Esophagus squamous epithelium (tissue), 5 donors: ENCODE results near the gene VEGFB. TPM values are rescaled to one million over a fixed set of nuclear protein-coding genes. Genes with fewer than 3 reads are reported as not detected.

Source experiments
- DNase-seq: peaks from one replicate; lab custom pipeline; 2025; lab: John Stamatoyannopoulos, UW
- H3K27ac ChIP-seq, 4 donors: fragments of 200-600 bp; sonication (generic); one replicate each; pipeline ENCODE4 v1.5.1; 2016 to 2019; ENCODE audit warnings: mild to moderate bottlenecking in 1 of 4
- H3K27me3 ChIP-seq, 4 donors: fragments of 200-600 bp; sonication (generic); 1 replicate in 3 of 4; 2 replicates in 1 of 4; pipeline versions ENCODE4 v1.5.1 to v1.6.0; 2017 to 2021; ENCODE audit warnings: antibody characterized with exemption in 1 of 4
- H3K36me3 ChIP-seq, 3 donors: fragments of 200-600 bp; sonication (generic); one replicate each; pipeline ENCODE4 v1.5.1; 2016 to 2019
- H3K4me1 ChIP-seq, 3 donors: fragments of 200-600 bp; sonication (generic); one replicate each; pipeline ENCODE4 v1.5.1; 2017 to 2019
- H3K4me3 ChIP-seq, 4 donors: fragments of 200-600 bp; sonication (generic); 1 replicate in 3 of 4; 2 replicates in 1 of 4; pipeline ENCODE4 v1.5.1; 2016 to 2019; ENCODE audit warnings: mild to moderate bottlenecking in 2 of 4, moderate library complexity in 1 of 4
- H3K9me3 ChIP-seq, 3 donors: fragments of 200-600 bp; sonication (generic); one replicate each; pipeline ENCODE4 v1.5.1; 2016 to 2019
- CTCF ChIP-seq, 6 experiments: fragments of 450-650 bp in 4 of 6; fragments of 200-600 bp in 2 of 6; sonication (generic) in 2 of 6; IDR thresholded peaks; one replicate each; pipeline ENCODE4 v1.5.1; 2016 to 2019; ENCODE audit warnings: antibody characterized with exemption in 6 of 6, mild to moderate bottlenecking in 4 of 6, moderate library complexity in 4 of 6
- POLR2A ChIP-seq, 4 donors: fragments of 450-650 bp; IDR thresholded peaks; one replicate each; pipeline ENCODE4 v1.6.1; 2017; ENCODE audit warnings: antibody characterized with exemption in 4 of 4, mild to moderate bottlenecking in 4 of 4, moderate library complexity in 3 of 4
- WGBS, 2 donors: methylation state at CpG; one replicate each; pipeline ENCODE4 v1.1.5; 2018; 5-methylcytosine and 5-hydroxymethylcytosine counted together
- intact Hi-C: fragments of 100-400 bp; cut with DNase I; formaldehyde crosslinking; loops from one replicate; pipeline ENCODE4 v1.15.0; 2022
- total RNA-seq, 4 donors: library from RNA; depleted of rRNA; stranded (reverse); fragments of >200 nt; gene quantifications; one replicate each; pipeline ENCODE4 v1.1.0, GENCODE V29; 2016
- donor health status: DM: yes; HTN: yes; CAD: no.

VEGFB gene
- total RNA-seq, 4 donors from 2014 or later, result 18.0 to 50.5 (median 30.9) TPM

- DNase-seq, result no peak
- H3K4me1 ChIP-seq, result peaks cover 9 to 58% (median 14%) of the 10 kb centered on the region in 3 donors
- no peak for TF ChIP-seq POLR2A (IDR thresholded peaks at IDR 0.05)
- no peak for TF ChIP-seq CTCF (IDR thresholded peaks at IDR 0.05)
- no peaks in the 10 kb centered on the region for H3K9me3 ChIP-seq
- no peaks in the 10 kb centered on the region for H3K27me3 ChIP-seq
- WGBS, 2 donors, result 51 to 70% methylated on average over 13 to 14 of the region's 17 CpGs
- H3K4me3 ChIP-seq, result no peak overlapping the region
- H3K27ac ChIP-seq, result peak overlapping the region; percentile 38 to 81 (median 60)
- intact Hi-C loops, result no loop called here
- H3K36me3 ChIP-seq, result peaks cover under 1 to 66% (median 9%) of the 10 kb centered on the region in 3 donors
These were observed 42.5 kb downstream of the VEGFB start for GRCh38 chr11:64276653-64277431.

- Histone ChIP-seq H3K9me3 (no peaks in the 10 kb centered on the region), H3K27me3 (no peaks in the 10 kb centered on the region), H3K27ac (no peak overlapping the region), H3K4me3 (no peak overlapping the region), H3K4me1 (peaks cover 17 to 58% (median 20%) of the 10 kb centered on the region in 3 donors), H3K36me3 (peaks cover 4 to 72% (median 9%) of the 10 kb centered on the region in 3 donors)
- intact Hi-C loops, result no loop called here
- TF ChIP-seq POLR2A (IDR thresholded peaks at IDR 0.05), result no peak
- WGBS, 2 donors, result 88 to 97% methylated on average over 4 to 5 of the region's 8 CpGs
- no peak for DNase-seq
These were observed 44.3 kb downstream of the VEGFB start for GRCh38 chr11:64278576-64279190.

- intact Hi-C loops, result no loop called here
- H3K27me3 ChIP-seq, result no peaks in the 10 kb centered on the region
- no peak overlapping the region for H3K4me3 ChIP-seq
- H3K27ac ChIP-seq, result peak overlapping the region in 1 of 4 donors; percentile 1
- no peak for TF ChIP-seq CTCF (IDR thresholded peaks at IDR 0.05)
- TF ChIP-seq POLR2A (IDR thresholded peaks at IDR 0.05), result no peak
- no peak for DNase-seq
- WGBS, 2 donors, result 89 to 95% methylated on average over 16 to 19 of the region's 22 CpGs
- H3K36me3 ChIP-seq, result peaks cover 4 to 47% (median 9%) of the 10 kb centered on the region in 3 donors
- peaks cover 24 to 55% (median 29%) of the 10 kb centered on the region in 3 donors for H3K4me1 ChIP-seq
- no peaks in the 10 kb centered on the region for H3K9me3 ChIP-seq
These were observed 47.8 kb downstream of the VEGFB start for GRCh38 chr11:64281957-64282770.

- no peak for DNase-seq
- intact Hi-C loops, result no loop called here
- H3K4me1 ChIP-seq, result peaks cover 24 to 56% (median 28%) of the 10 kb centered on the region in 3 donors
- H3K4me3 ChIP-seq, result peak overlapping the region in 2 of 4 donors; percentile 81 to 87
- no peaks in the 10 kb centered on the region for H3K27me3 ChIP-seq
- TF ChIP-seq POLR2A (IDR thresholded peaks at IDR 0.05), result no peak
- no peak for TF ChIP-seq CTCF (IDR thresholded peaks at IDR 0.05)
- H3K9me3 ChIP-seq, result no peaks in the 10 kb centered on the region
- peaks cover 3 to 45% (median 4%) of the 10 kb centered on the region in 3 donors for H3K36me3 ChIP-seq
- peak overlapping the region; percentile 2 to 99 (median 97) for H3K27ac ChIP-seq
- 84 to 89% methylated on average over 3 of the region's 3 CpGs for WGBS, 2 donors
These were observed 48.7 kb downstream of the VEGFB start for GRCh38 chr11:64283092-64283491.
